ENCODE measurements around the gene KSR1.

DNA sequence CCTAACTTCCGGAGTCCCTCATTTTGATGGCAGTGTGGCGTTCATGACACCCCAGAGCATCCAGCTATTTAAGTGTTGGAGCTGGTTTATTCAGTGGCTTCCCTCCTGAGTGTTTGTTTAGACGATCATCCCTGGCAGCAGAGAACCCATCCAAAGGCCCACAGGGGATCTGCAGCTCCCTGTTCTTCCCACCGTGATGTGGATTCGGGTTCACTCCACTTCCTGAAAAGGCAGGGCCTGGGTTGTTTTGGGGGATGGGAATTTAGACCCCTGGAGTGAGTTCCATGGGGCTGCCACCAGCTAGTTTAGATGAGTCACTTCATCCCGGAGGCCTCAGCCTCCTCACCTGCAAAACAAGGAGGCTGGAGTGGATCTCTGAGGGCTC, 2.3 kb downstream of the KSR1 start:
- TF ChIP-seq, protein P1, sequence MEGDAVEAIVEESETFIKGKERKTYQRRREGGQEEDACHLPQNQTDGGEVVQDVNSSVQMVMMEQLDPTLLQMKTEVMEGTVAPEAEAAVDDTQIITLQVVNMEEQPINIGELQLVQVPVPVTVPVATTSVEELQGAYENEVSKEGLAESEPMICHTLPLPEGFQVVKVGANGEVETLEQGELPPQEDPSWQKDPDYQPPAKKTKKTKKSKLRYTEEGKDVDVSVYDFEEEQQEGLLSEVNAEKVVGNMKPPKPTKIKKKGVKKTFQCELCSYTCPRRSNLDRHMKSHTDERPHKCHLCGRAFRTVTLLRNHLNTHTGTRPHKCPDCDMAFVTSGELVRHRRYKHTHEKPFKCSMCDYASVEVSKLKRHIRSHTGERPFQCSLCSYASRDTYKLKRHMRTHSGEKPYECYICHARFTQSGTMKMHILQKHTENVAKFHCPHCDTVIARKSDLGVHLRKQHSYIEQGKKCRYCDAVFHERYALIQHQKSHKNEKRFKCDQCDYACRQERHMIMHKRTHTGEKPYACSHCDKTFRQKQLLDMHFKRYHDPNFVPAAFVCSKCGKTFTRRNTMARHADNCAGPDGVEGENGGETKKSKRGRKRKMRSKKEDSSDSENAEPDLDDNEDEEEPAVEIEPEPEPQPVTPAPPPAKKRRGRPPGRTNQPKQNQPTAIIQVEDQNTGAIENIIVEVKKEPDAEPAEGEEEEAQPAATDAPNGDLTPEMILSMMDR (IDR thresholded peaks at IDR 0.05), result no peak
- TF ChIP-seq POLR2A (IDR thresholded peaks at IDR 0.05), result no peak
